Bronchial epithelial cell (primary cell): Measurements from ENCODE around the gene CBR3. TPM values are rescaled to one million over a fixed set of nuclear protein-coding genes. Genes with fewer than 3 reads are reported as not detected.

Source experiments
- DNase-seq: peaks from one replicate; pipeline ENCODE4 v3.0.0-alpha.2; 2010; ENCODE audit warnings: low read depth
- FAIRE-seq: peaks from 2 replicates; lab custom pipeline; 2011; peaks lifted over from hg19 to GRCh38; lab: Jason Lieb, UNC
- H3K27me3 ChIP-seq: 2 replicates; pipeline ENCODE4 v1.5.1; 2011; ENCODE audit warnings: low read length; ENCODE audit not compliant: control insufficient read depth, insufficient read depth
- H3K36me3 ChIP-seq: 2 replicates; pipeline ENCODE4 v1.5.1; 2011; ENCODE audit warnings: low read length; ENCODE audit not compliant: control insufficient read depth, insufficient read depth
- H3K4me3 ChIP-seq: 2 replicates; pipeline ENCODE4 v1.5.1; 2011; ENCODE audit warnings: mild to moderate bottlenecking, low read depth, low read length, control low read depth
- total RNA-seq: library from RNA; depleted of rRNA; stranded (reverse); fragments of >200 nt; gene quantifications from 2 replicates; pipeline ENCODE4 v1.2.1, GENCODE V29; 2014
- TF ChIP-seq, protein P1 (sequence below): IDR thresholded peaks from 2 replicates; pipeline ENCODE4 v1.5.1; 2011; ENCODE audit warnings: mild to moderate bottlenecking, moderate library complexity, low read length, control low read depth, inconsistent platforms; ENCODE audit not compliant: insufficient read depth, severe bottlenecking

The CBR3 gene
- total RNA-seq, 1 donor from 2014 or later: 0.26 TPM

DNA sequence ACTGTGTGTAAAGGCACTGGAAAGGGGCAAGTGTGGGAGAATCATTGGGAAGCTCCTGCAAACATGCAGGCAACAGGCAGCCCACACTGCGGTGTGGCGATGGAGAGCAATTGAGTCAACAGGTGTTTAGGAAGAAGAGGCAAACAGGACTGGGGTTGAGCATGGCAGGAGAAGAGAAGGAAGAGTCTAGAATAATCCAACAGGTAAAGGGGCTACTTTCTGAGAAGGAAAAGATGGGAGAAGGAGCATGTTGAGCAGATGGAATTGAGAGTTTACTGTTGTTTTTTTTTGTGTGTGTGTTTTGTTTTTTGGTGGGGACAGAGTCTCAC is 25.9 kb downstream of the CBR3 start:
- FAIRE-seq (no peak), DNase-seq (no peak)
- H3K4me3 ChIP-seq: no peak overlapping the region
- H3K27me3 ChIP-seq: no peaks in the 10 kb centered on the region
- no peaks in the 10 kb centered on the region for H3K36me3 ChIP-seq
- TF ChIP-seq, protein P1, sequence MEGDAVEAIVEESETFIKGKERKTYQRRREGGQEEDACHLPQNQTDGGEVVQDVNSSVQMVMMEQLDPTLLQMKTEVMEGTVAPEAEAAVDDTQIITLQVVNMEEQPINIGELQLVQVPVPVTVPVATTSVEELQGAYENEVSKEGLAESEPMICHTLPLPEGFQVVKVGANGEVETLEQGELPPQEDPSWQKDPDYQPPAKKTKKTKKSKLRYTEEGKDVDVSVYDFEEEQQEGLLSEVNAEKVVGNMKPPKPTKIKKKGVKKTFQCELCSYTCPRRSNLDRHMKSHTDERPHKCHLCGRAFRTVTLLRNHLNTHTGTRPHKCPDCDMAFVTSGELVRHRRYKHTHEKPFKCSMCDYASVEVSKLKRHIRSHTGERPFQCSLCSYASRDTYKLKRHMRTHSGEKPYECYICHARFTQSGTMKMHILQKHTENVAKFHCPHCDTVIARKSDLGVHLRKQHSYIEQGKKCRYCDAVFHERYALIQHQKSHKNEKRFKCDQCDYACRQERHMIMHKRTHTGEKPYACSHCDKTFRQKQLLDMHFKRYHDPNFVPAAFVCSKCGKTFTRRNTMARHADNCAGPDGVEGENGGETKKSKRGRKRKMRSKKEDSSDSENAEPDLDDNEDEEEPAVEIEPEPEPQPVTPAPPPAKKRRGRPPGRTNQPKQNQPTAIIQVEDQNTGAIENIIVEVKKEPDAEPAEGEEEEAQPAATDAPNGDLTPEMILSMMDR: no peak

DNA sequence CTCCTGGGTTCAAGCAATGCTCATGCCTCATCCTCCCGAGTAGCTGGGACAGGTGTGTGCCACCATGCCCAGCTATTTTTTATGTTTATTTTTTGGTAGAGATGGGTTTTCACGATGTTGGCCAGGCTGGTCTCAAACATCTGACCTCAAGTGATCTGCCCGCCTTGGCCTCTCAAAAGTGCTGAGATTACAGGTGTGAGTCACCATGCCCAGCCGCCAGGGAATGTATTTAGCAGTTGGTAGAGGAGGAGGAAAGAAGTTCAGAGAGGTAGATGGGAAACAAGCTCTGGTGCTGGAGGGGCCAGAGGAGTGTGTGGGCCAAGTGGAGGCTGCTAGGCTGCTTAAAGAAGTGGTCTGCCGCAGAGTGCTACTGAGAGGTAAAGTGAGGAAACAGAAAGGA is 27.8 kb downstream of the CBR3 start:
- FAIRE-seq (no peak), DNase-seq (no peak)
- TF ChIP-seq, protein P1: no peak
- Histone ChIP-seq H3K4me3 (no peak overlapping the region), H3K27me3 (no peaks in the 10 kb centered on the region), H3K36me3 (no peaks in the 10 kb centered on the region)

DNA sequence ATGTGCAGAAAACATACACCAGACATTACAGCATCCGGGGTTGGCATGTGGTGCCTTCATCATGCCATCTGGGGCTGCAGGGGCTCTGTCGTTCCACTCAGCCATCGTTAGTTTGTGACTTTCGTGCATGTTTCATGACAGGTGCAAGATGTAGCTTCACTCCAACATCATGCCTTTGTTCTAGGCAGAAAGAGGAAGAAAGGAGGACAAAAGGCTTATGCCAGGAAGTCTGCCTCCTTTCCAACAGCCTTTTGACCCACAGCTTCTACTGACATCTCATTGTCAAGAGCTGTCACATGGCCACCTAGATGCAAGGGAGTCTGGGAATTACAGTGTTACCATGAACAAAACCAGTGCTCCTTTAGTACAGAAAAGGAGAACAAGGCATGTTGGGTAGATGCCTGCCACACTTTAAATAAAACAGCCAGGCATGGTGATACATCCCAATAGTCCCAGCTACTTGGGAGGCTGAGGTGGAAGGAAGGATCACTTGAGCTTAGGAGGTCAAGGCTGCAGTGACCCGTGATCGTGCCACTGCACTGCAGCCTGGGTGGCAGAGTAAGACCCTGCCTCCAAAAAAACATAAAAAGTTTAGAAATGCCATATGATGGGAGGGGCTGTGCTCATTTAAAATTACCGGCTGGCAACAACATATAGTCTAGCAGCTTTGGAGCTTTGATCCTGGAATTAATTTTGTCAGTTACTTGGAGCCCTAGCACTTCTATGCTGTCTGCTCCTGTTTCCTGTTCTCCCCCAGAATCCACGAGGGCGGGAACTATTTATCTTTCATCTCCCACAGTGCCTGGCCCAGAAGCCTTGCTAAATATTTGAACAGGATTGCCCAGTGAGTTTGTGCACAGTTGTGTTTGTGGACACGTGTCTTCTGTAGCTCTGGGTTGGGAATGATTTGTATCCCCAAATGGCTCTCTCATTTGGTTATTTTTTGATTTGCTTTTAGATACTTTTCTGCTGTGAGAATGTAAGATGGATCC is 29.2 kb downstream of the CBR3 start:
- DNase-seq (no peak), FAIRE-seq (no peak)
- TF ChIP-seq, protein P1: no peak
- peaks cover 1% of the 10 kb centered on the region for H3K36me3 ChIP-seq
- H3K27me3 ChIP-seq: no peaks in the 10 kb centered on the region
- H3K4me3 ChIP-seq: no peak overlapping the region

DNA sequence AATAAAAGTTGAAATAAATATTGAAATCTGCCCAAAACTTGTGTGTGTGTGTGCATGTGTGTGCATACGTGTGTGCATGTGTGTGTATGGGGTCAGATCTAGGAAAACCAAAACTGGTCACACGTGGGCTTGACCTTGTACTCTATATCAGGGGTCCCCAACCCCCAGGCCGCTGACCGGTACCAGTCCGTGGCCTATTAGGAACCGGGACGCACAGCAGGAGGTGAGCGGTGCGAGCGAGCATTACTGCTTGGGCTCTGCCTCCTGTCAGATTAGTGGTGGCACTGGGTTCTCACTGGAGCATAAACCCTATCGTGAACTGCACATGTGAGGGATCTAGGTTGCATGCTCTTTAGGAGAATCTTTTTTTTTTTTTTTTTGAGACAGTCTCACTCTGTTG is 30.5 kb downstream of the CBR3 start:
- TF ChIP-seq, protein P1: no peak
- peaks cover 4% of the 10 kb centered on the region for H3K36me3 ChIP-seq
- FAIRE-seq: no peak
- no peak for DNase-seq
- H3K4me3 ChIP-seq: no peak overlapping the region
- no peaks in the 10 kb centered on the region for H3K27me3 ChIP-seq

DNA sequence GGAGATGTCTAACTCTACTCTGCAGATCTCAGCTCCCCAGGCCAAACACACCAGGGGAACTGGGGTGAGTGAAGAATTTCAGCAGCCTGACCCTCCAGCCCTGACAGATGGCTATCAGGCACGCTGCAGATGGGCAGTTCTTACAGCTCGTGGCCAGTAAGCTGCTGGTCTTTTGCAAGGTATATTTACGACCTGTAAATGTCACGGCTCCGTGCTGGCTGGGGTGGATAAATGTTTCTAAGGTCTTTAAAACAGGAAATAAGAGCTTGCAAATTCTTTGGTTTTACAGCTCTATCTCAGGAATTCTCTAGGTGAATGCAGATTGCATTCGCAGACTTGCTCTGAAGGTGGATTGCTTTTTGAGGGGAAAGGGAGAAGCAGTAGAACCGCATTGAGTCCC is 31.8 kb downstream of the CBR3 start:
- TF ChIP-seq, protein P1: no peak
- no peak for DNase-seq
- Histone ChIP-seq H3K4me3 (no peak overlapping the region), H3K27me3 (no peaks in the 10 kb centered on the region), H3K36me3 (peaks cover 4% of the 10 kb centered on the region)
- FAIRE-seq: no peak

DNA sequence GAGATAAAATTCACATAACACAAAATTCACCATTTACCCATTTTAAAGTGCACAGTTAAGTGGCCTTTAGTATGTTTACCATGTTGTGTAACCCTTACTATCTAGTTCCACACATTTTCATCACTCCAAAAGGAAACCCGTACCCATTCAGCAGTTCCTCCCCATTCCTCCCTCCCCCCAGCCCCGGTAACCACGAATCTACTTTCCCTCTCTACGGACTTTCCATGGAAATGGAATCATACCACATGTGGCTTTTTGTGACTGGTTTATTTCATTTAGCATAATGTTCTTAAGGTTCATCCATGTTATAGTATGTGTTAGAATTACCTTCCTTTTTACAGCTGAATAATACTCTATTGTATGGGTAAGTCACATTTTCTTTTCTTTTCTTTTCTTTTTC is 32.7 kb downstream of the CBR3 start:
- no peak overlapping the region for H3K4me3 ChIP-seq
- TF ChIP-seq, protein P1: no peak
- H3K36me3 ChIP-seq: peaks cover 4% of the 10 kb centered on the region
- H3K27me3 ChIP-seq: no peaks in the 10 kb centered on the region
- DNase-seq: no peak
- no peak for FAIRE-seq
